GM19240 (cell line): ENCODE measurements around the gene DNAAF8.
"Not testable (repeated sequence)": the region's sequence is repeated elsewhere in the genome, so short reads cannot be mapped to it uniquely, and the experiment has no call there.

ENCODE experiments used
- DNase-seq: peaks from one replicate; pipeline ENCODE4 v3.0.0; 2011; ENCODE audit warnings: low spot score; ENCODE audit not compliant: insufficient read length

DNAAF8 gene

DNA sequence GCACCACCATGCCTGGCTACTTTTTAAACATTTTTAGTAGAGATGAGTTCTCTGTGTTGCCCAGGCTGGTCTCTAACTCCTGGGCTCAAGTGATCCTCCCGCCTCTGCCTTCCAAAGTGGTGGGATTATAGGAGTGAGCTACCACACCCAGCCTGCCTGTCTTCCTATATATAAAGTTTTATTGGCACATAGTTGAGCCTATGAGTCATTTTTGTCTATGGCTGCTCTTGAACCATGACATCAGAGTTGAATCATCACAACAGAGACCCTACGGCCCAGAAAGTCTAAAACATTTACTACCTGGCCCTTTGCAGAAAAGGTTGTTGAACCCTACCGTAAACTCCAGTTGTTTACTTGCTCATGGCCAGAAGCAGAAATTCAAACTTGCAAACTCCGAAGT, 45.9 kb downstream of the DNAAF8 start:
- DNase-seq, result no peak

- DNase-seq, result no peak
These were observed 49.1 kb downstream of the DNAAF8 start for GRCh38 chr16:4783251-4783950.

DNA sequence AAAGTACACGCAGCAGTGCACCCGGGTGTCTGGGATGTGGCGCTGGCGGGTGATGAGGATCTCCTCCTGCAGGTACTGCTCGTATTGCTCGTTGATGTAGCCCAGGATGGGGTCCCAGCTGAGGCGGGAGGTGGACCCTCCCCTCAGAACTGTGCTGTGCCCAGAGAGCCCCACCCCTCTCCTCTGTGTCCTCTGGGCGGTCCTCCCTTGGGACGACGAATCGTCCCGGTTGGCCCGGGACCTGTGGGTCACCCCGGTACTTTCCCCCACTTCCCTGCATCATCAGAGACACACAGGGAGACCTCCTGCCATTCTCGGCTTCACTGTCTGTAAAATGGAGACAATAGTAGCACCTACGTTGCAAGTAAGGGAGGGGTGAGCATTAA, 49.6 kb downstream of the DNAAF8 start:
- DNase-seq, result no peak

DNA sequence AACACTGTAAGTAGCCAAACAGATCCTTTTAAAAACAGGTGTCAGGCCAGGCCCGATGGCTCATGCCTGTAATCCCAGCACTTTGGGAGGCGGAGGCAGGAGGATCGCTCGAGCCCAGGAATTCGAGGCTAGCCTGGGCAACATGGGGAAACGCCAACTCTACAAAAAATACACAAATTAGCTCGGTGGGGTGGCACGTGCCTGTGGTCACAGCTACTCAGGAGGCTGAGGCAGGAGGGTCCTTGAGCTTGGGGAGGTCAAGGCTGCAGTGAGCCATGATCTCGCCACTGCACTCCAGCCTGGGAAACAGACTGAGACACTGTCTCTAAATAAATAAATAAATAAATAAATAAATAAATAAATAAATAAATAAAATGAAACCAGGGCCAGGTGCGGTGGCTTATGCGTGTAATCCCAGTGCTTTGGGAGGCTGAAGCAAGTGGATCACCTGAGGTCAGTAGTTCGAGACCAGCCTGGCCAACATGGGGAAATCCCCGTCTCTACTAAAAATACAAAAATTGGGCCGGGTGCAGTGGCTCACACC, 50.2 kb downstream of the DNAAF8 start:
- not testable (repeated sequence) for DNase-seq

GRCh38 chr16:4785758-4786433, 51.6 kb downstream of the DNAAF8 start:
- no peak for DNase-seq

DNA sequence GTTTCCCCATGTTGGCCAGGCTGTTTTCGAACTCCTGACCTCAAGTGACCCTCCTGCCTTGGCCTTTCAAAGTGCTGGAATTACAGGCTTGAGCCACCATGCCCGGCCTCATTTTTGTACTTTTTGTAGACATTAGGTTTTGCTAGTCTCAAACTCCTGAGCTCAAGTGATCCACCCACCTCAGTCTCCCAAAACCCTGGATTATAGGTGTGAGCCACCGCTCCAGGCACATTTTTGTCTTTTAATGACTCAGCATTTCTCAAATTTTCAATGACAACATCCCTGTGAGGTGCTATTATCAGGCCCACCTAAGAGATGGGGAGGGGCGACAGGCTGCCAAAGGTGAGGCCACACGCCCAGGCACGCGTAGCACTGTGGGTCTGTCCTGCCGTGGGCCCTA, 52.7 kb downstream of the DNAAF8 start:
- DNase-seq, result no peak

DNA sequence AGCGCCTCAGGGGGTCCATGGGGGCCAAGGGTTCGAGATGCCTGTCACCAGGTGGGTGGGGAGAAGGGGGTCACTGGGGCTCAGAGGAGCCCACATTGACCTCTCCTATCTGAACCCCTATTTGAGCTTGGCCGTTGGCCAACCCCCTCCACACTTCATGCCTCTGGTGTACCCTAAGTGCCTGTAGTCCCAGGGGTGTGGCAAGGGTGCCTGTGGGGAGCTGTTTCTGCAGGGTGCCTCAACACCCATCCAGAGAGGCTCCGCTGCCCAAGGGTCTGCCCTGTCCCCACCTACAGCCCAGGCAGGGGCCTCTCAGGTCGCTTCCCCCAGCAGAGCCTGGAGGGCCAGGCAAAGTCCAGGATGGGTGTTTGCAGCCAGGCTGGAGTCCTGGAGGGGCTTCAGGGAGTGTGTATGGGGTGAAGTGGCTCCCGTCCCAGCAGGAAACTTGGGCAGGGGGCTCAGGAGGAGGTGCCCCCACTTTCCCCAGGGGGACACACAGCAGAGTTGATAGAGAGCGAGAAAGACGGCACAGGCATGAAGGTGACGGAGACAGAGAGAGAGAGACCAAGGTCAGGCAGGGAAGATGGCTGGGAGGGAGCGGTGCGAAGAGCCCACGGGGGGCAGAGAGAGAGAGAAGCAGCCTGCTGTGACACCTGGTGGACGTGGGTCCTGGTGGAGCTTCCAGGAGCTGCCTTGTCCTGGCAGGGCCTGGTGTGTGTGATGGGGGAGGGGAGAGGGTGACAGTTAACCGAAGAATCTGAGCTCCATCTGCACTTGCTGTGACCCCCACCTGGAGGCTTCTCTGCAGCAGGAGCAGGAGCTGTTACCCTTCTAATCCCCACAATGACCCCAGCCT, 53.5 kb downstream of the DNAAF8 start, which contains the start of gene SEPTIN12:
Gene SEPTIN12, minus strand, starts transcription at position 719 of the 856 bp plus-strand sequence. Its CDS starts 700 bp downstream, at position 19.
- no peak for DNase-seq

DNA sequence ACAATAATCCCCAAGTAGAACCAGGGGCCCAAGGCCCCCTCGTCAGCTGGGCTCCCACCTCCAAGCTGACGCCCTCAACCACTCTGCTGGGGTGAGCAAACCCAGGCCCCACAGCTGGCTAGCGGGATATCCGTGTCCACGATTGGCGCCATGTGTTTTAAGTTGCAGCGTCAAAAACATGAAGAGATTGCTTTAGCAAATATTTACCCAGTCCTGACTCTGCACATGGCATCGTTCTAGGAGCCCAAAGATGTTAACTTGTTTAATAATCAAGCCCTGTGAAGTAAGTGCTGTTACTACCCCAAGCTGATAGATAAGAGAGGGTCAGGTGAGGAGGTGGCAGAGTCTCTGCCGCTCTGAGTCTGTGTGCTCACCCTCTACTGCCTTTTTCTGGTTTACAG, 54.2 kb downstream of the DNAAF8 start:
- DNase-seq, result no peak

GRCh38 chr16:4788910-4789309, 54.6 kb downstream of the DNAAF8 start:
- DNase-seq, result no peak

DNA sequence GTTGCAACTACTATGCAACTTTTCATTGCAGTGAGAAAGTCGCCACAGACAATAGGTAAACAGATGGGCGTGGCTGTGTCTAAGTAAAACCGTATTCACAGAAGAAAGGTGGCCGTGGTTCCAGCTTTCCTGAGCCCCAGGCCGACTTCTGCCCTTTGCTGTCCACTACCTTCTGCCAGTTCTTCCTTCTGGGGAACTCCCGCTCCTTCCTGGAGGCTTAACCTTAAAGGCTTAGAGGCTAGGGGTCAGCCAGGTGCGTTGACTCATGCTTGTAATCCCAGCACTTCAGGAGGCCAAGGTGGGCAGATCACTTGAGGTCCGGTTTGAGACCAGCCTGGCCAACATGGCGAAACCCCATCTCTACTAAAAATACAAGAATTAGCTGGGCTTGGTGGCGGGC, 55.9 kb downstream of the DNAAF8 start:
- DNase-seq, result no peak

GRCh38 chr16:4790871-4791270, 56.5 kb downstream of the DNAAF8 start:
- no peak for DNase-seq

GRCh38 chr16:4792951-4793513, 58.7 kb downstream of the DNAAF8 start:
- no peak for DNase-seq

GRCh38 chr16:4795181-4795827, 61.0 kb downstream of the DNAAF8 start, which contains the start of gene SMIM22:
Gene SMIM22 (plus strand): TSS chr16:4795369. CDS start chr16:4795735, 366 bp downstream.
- no peak for DNase-seq

- DNase-seq, result no peak
These were observed 61.7 kb downstream of the DNAAF8 start for GRCh38 chr16:4795828-4796572.

DNA sequence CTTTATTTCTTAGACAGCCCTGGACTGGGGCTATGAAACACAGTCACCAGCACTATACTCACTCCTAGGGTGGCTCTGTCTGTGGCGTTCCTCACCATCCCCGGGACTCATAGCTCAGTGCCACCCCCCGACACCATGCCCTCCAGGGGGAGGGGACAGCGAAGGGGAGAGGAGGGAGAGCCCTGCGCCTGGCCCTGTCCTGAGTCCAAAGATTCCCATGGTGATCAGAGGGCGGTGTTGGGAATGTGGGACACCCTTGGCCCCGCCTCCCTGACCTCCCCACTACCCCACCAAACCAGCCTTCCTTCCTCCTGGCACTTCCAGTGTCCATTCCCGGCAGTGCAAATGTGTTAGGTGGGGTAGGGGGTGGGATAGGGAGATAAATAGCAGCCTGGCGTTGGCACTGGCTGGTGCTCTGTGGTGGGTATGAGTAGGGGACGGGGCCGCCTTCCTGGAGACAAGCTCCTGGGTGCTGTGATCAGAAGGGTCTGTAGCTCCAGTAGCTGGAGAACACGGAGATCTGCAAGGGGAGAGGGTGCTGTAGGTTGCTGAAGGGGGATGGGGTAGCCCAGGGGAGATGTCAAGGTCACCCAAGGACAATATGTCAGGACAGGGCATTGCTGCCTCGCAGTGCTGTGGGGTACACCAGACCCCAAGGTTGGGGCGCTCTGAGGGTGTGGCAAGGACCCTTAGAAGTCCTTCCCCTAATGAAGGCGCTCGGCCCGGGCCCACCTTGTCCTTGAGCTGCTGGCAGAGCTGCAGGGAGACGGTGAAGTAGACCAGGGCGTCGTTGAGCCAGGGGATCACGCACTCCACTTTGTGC, 62.9 kb downstream of the DNAAF8 start:
- no peak for DNase-seq

- no peak for DNase-seq
These were observed 63.5 kb downstream of the DNAAF8 start for GRCh38 chr16:4797805-4798252.

DNA sequence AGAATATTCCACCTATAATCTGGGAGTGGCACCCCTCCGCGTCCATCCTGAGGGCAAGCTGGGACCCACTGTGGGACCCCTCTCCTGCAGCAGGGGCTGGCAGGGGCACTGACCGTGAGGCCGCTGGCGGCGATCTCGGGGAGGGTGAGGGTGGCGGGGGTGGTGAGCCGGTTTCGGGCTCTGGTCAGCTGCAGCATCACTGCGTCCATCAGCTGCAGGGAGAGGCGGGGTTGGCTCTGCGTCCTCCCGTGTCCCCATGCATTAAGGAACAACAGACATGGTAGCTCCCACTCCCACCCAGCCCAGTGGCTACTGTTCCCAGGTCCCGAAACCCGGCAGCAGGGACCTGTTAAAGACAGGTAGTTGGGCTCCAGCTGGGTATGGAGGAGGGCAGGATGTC, 64.1 kb downstream of the DNAAF8 start:
- DNase-seq, result no peak
